H1 (cell line): ENCODE measurements around the gene DPF3. TPM values are rescaled to one million over a fixed set of nuclear protein-coding genes. Genes with fewer than 3 reads are reported as not detected.

Experiments
- ASH2L ChIP-seq: fragments of 200-600, 300-600 bp; sonication (generic); IDR thresholded peaks from one replicate; pipeline ENCODE4 v1.7.1; 2017; ENCODE audit warnings: low read length
- BACH1 ChIP-seq: IDR thresholded peaks from 2 replicates; pipeline ENCODE4 v1.6.1; 2012; ENCODE audit warnings: low read length, improper control_type of control experiment
- CBX5 ChIP-seq: fragments of 300-800, 300-1000 bp; sonication (generic); IDR thresholded peaks from 2 replicates; pipeline ENCODE4 v1.7.1; 2016; ENCODE audit warnings: antibody characterized with exemption, low read length, low read depth
- CHD7 ChIP-seq: fragments of 300-600 bp; sonication (generic); IDR thresholded peaks from 2 replicates; pipeline ENCODE4 v1.7.1; 2012; ENCODE audit warnings: low read length, moderate library complexity, mild to moderate bottlenecking, inconsistent platforms; ENCODE audit not compliant: insufficient replicate concordance
- CTCF ChIP-seq, 3 experiments: IDR thresholded peaks; 1 replicate in 2 of 3; 2 replicates in 1 of 3; pipeline versions ENCODE4 v1.5.1 to v1.6.1; 2011; ENCODE audit warnings: low read length in 3 of 3, mild to moderate bottlenecking in 3 of 3, inconsistent platforms in 2 of 3, low read depth in 1 of 3, moderate library complexity in 1 of 3; ENCODE audit not compliant: insufficient read depth in 1 of 3; ENCODE audit errors: control extremely low read depth in 1 of 3
- JUND ChIP-seq: IDR thresholded peaks from 2 replicates; pipeline ENCODE4 v1.6.1; 2011; ENCODE audit warnings: mild to moderate bottlenecking, improper control_type of control experiment, low read length
- RXRA ChIP-seq: IDR thresholded peaks from 2 replicates; pipeline ENCODE4 v1.6.1; 2011; ENCODE audit warnings: low read depth, mild to moderate bottlenecking, low read length, moderate library complexity; ENCODE audit not compliant: insufficient read depth
- SUZ12 ChIP-seq: fragments of 200-600 bp; sonication (generic); IDR thresholded peaks from 2 replicates; pipeline ENCODE4 v1.6.1; 2012; ENCODE audit warnings: mild to moderate bottlenecking, inconsistent platforms, low read length, moderate library complexity, mixed read lengths
- polyA plus RNA-seq, 7 experiments: library from polyadenylated mRNA; depleted of rRNA in 3 of 7; stranded (reverse) in 5 of 7; unstranded in 2 of 7; fragments of >200 nt in 5 of 7; fragments of 200-250 nt in 2 of 7; gene quantifications; 1 replicate in 5 of 7; 2 replicates in 1 of 7; 4 replicates in 1 of 7; pipeline versions ENCODE4 v1.2.1 to v1.2.3, GENCODE V29; 2011 to 2013; ENCODE audit warnings: missing spikeins in 2 of 7, mixed read lengths in 2 of 7
- total RNA-seq: library from RNA; stranded (reverse); fragmentation: NEBNext Ultra II Directional; extraction: Animal tissue kit (Norgen Biotek cat#: 25700); gene quantifications from 2 replicates; pipeline ENCODE4 v1.2.1, GENCODE V29; 2021

DPF3 gene
- total and polyA plus RNA-seq, 2 of the 8 experiments (the other 6 are each of a cell fraction or from before 2014, with no cell fraction given) = 0.19 TPM; not detected in 1

- no peak for TF ChIP-seq CHD7
- TF ChIP-seq JUND = no peak
- no peak for TF ChIP-seq CTCF (IDR thresholded peaks at IDR 0.05; ENCODE audit: control extremely low read depth in 1 of 3, insufficient read depth in 1 of 3, low read depth in 1 of 3, low read length in 3 of 3)
- no peak for TF ChIP-seq BACH1
- no peak for TF ChIP-seq SUZ12
- no peak for TF ChIP-seq ASH2L
- no peak for TF ChIP-seq RXRA
- TF ChIP-seq CBX5 = no peak
Observed at GRCh38 chr14:72608391-72609204, 285.3 kb downstream of the DPF3 start (continued).
